D721Med (cell line): ENCODE results near the gene SEC22A.

Experiments
- DNase-seq: peaks from one replicate; pipeline ENCODE4 v3.0.0; 2011; ENCODE audit warnings: low spot score; ENCODE audit not compliant: insufficient read length
- FAIRE-seq: peaks from 2 replicates; lab custom pipeline; 2011; peaks lifted over from hg19 to GRCh38; lab: Jason Lieb, UNC
- TF ChIP-seq, protein P1 (sequence below): IDR thresholded peaks from 2 replicates; pipeline ENCODE4 v1.5.1; 2012; ENCODE audit warnings: mild to moderate bottlenecking, control low read depth; ENCODE audit not compliant: insufficient read depth; ENCODE audit errors: missing control alignments

The SEC22A gene

DNA sequence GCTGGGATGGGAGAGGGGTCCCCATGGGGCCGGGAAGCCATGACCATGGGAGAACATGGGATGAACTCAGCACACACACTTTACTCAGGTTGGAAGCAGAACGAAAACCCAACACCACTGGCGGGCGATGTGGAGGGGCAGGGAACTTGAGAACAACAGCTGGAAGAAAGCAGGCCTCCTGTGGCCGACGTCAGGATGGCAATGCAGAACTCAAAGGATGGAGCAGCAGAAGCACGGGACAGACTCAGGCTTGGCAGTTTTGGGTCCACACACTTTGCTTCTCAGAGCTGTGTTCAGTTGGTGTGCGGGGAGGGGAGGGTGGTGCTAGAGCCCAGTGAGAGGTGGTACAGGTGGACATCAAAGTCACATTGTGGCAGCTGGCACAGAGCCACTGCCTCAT is 80.7 kb downstream of the SEC22A start:
- no peak for FAIRE-seq
- TF ChIP-seq, protein P1, sequence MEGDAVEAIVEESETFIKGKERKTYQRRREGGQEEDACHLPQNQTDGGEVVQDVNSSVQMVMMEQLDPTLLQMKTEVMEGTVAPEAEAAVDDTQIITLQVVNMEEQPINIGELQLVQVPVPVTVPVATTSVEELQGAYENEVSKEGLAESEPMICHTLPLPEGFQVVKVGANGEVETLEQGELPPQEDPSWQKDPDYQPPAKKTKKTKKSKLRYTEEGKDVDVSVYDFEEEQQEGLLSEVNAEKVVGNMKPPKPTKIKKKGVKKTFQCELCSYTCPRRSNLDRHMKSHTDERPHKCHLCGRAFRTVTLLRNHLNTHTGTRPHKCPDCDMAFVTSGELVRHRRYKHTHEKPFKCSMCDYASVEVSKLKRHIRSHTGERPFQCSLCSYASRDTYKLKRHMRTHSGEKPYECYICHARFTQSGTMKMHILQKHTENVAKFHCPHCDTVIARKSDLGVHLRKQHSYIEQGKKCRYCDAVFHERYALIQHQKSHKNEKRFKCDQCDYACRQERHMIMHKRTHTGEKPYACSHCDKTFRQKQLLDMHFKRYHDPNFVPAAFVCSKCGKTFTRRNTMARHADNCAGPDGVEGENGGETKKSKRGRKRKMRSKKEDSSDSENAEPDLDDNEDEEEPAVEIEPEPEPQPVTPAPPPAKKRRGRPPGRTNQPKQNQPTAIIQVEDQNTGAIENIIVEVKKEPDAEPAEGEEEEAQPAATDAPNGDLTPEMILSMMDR, result no peak
- no peak for DNase-seq

DNA sequence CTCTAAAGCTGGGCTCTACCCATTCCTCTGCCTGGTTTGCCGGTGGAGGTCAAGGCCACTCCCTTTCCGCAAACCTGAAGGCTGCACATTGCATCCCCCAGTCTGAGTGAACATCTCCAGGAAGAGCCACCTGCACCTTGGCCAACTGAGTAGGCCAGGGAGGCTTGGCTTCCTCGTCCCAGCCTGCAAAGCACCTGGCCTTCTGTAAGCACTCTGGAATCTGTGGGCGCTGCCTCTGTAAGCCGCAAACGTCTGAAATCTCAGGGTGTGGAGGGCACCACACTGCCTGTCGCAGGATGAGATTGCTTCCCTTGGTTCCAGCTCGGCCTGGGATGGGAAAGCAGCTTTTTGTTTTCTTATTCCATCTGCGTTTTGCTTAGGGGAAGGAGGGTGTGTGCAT is 81.3 kb downstream of the SEC22A start:
- no peak for FAIRE-seq
- peak; percentile 11 for DNase-seq
- TF ChIP-seq, protein P1, result no peak

DNA sequence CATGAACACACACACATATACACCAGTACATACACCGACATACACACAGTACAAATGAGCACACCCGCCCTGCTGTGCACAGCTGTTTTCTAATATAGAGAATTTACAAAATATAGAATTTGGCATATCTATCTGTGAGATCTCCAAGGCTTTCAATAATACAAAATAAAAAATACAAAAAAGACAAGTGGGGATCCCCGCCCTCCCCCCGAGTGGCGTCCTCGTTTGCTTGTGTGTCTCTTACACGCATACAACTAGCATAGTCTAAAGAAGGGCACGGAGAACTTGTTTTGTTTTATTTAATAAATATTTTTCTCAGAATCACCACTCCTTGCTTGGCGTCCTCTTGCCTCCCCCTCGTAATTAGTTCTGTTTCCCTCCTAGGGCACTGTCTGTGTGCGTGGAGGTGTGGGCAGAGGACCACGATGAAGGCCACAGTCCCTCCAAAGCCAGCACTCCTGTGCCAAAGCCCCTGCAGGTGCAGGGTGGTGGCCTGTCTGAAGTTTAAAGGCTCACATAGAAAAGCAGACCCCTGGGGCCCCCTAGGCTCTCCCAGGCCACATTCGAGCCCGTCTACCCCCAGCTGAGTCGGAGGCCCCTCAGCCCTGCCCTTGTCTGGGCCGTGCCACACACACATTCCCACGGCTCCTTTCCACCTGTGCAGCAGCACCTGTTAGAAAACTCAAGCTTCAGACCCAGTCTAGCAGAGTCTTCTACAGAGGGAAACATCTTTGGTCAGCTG is 82.1 kb downstream of the SEC22A start:
- FAIRE-seq (no peak), DNase-seq (no peak)
- TF ChIP-seq, protein P1, result no peak

DNA sequence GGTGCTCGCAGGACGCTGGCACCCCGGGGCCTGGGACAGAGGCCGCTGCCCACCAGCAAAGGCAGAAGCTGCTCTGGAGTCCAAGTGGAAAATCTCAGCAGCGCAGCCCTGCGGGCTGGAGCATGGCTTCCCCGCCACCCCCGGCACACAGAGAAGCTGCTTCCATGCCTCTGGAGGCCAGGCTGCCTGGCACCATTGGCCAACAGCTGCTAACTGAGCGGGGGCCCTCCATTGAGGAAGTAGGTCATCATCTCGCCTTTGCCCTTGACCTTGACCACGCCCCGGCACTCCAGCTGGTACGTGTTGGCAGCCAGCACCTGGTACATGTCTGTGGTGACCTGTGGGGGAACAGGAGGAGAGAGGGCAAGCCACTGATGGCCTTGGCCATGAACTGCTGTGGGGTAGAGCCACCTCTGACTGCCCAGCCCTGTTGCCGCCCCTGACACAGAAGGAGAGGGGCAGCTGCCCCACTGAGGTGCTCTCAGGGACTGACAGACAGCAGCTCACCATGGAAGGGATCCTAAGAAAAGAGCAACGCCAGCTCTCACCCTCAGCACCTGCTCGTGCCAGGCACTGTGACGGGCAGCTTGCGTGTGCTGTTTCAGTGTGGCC is 82.8 kb downstream of the SEC22A start:
- TF ChIP-seq, protein P1, result no peak
- DNase-seq, result no peak
- no peak for FAIRE-seq

DNA sequence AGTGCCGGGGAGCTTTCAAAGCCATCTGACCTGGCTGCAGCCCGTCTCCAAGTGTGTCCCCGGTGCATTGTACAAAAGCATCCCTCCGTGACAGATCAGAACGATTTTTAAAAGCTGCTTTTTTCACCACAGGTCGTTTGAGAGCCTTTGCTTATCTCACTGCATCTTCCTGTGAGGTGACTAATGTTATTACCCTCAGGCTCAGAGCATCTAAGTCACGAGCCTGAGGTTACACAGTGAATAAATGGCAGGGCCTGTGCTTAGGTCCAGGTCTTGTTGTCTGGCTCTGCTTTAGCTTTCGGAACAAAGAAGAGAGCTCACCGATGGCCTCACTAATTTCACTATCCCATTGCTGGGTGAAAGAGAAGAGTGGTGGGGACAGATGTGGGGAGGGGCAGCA is 83.3 kb downstream of the SEC22A start:
- TF ChIP-seq, protein P1, result no peak
- FAIRE-seq (no peak), DNase-seq (no peak)

DNA sequence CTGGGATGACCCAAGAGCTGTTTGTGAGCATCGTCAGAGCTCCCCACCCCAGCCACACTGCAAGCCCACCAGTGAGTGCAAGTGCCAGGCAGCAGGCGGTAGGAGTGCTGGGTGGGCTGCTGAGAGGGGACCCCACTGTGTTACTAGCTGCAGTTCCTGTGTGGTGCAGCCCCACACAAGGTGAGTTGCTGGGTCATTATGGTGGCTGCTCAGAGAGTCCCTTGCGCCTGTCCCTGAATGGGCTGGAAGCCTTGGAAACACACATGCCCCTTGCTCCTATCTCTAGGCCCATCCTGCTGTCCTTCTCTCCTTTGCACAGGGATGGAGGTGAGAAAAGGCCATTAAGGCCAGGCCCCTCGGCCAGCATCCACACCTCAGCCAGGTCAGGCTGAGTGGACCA is 83.7 kb downstream of the SEC22A start:
- TF ChIP-seq, protein P1, result no peak
- DNase-seq (no peak), FAIRE-seq (no peak)

DNA sequence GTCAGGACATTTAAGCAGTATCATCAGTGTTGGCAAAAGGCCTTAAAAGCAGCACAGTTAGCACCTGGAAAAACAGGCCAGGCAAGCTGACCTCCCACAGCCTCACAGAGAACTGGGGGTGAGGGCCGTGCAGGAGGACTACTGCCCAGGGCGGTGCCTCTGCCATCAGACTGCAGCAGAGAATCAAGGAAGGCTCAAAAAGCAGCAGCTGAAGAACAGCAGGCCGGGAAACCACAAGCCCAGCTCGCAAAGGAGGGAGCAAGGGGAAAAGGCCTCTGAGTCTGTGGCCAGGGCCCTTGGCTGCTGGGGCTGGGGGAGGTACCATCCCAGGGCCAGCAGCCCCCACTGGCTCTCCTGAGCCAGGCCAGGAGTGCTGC is 84.2 kb downstream of the SEC22A start:
- no peak for FAIRE-seq
- TF ChIP-seq, protein P1, result no peak
- DNase-seq, result no peak
